Esophagus squamous epithelium (tissue), 4 donors: ENCODE data around the gene GALNT17.

Experiments
- CTCF ChIP-seq, 6 experiments: fragments of 450-650 bp in 4 of 6; fragments of 200-600 bp in 2 of 6; sonication (generic) in 2 of 6; IDR thresholded peaks; one replicate each; pipeline ENCODE4 v1.5.1; 2016 to 2019; ENCODE audit warnings: antibody characterized with exemption in 6 of 6, mild to moderate bottlenecking in 4 of 6, moderate library complexity in 4 of 6
- POLR2A ChIP-seq, 4 donors: fragments of 450-650 bp; IDR thresholded peaks; one replicate each; pipeline ENCODE4 v1.6.1; 2017; ENCODE audit warnings: antibody characterized with exemption in 4 of 4, mild to moderate bottlenecking in 4 of 4, moderate library complexity in 3 of 4

GRCh38 chr7:71251706-71252105, 119.8 kb downstream of the GALNT17 start:
- TF ChIP-seq CTCF (IDR thresholded peaks at IDR 0.05) = no peak
- no peak for TF ChIP-seq POLR2A (IDR thresholded peaks at IDR 0.05)
